Activated CD4-positive, alpha-beta T cell treated with anti-CD3 and anti-CD28 coated beads, Interleukin-2, amount 50 U/mL, for 24 hours (primary cell): Measurements from ENCODE around the gene MPHOSPH9.

Experiments used
- DNase-seq, 2 donors: peaks; one replicate each; pipeline ENCODE4 v3.0.0-alpha.2; 2020; ENCODE audit warnings: low read depth in 1 of 2, low spot score in 1 of 2

Gene MPHOSPH9

GRCh38 chr12:123149501-123150274 lies 83.3 kb downstream of the MPHOSPH9 start:
- DNase-seq, result no peak

- DNase-seq, result no peak
Measured at GRCh38 chr12:123149088-123149487, 83.9 kb downstream of the MPHOSPH9 start.

- no peak for DNase-seq
Measured at GRCh38 chr12:123148655-123149054, 84.3 kb downstream of the MPHOSPH9 start.

GRCh38 chr12:123148223-123148622 lies 84.7 kb downstream of the MPHOSPH9 start:
- DNase-seq, result no peak

- DNase-seq, result no peak
Measured at GRCh38 chr12:123145211-123145610, 87.7 kb downstream of the MPHOSPH9 start.

- no peak for DNase-seq
Measured at GRCh38 chr12:123143736-123144461, 89.0 kb downstream of the MPHOSPH9 start.

GRCh38 chr12:123142921-123143735 lies 89.8 kb downstream of the MPHOSPH9 start:
- DNase-seq, result no peak

- DNase-seq, result no peak
Measured at GRCh38 chr12:123142518-123142840, 90.5 kb downstream of the MPHOSPH9 start.

GRCh38 chr12:123141615-123142517 lies 91.1 kb downstream of the MPHOSPH9 start:
- DNase-seq, result no peak

GRCh38 chr12:123140676-123141614 lies 92.0 kb downstream of the MPHOSPH9 start:
- no peak for DNase-seq

GRCh38 chr12:123139926-123140675 lies 92.8 kb downstream of the MPHOSPH9 start:
- no peak for DNase-seq

- DNase-seq, result no peak
Measured at GRCh38 chr12:123135688-123136087, 97.3 kb downstream of the MPHOSPH9 start.

- DNase-seq, result no peak
Measured at GRCh38 chr12:123134826-123135225, 98.1 kb downstream of the MPHOSPH9 start.

GRCh38 chr12:123134271-123134671 lies 98.7 kb downstream of the MPHOSPH9 start:
- DNase-seq, result no peak

GRCh38 chr12:123133701-123134100 lies 99.2 kb downstream of the MPHOSPH9 start:
- no peak for DNase-seq

GRCh38 chr12:123132951-123133619 lies 99.9 kb downstream of the MPHOSPH9 start:
- no peak for DNase-seq

- no peak for DNase-seq
Measured at GRCh38 chr12:123131879-123132402, 101.0 kb downstream of the MPHOSPH9 start.

- DNase-seq, result no peak
Measured at GRCh38 chr12:123131291-123131832, 101.6 kb downstream of the MPHOSPH9 start.
